HEK293 (cell line): ENCODE data around the gene CYP1A1.
A peak's percentile ranks its signal among the peaks of the same experiment; 100 is the strongest.

ENCODE experiments used
- CTCF ChIA-PET: fragments of 350-600 bp; formaldehyde crosslinking; extraction: SDS; loops from one replicate; lab custom pipeline; 2021; ENCODE audit warnings: antibody characterized with exemption; lab: Yijun Ruan, JAX
- POLR2A ChIA-PET: fragments of 300-600 bp; formaldehyde crosslinking; extraction: SDS; loops from one replicate; lab custom pipeline; 2020; ENCODE audit warnings: antibody characterized with exemption, inconsistent platforms; lab: Yijun Ruan, JAX
- H3K27ac ChIP-seq: fragments of 200-500 bp; sonication (Bioruptor generic); 2 replicates; pipeline ENCODE4 v1.5.1; 2014; ENCODE audit warnings: low read depth, low read length, control low read depth, inconsistent platforms; ENCODE audit errors: extremely low read depth
- H3K36me3 ChIP-seq, 2 experiments: fragments of 200-500 bp in 1 of 2; sonication (Bioruptor generic) in 1 of 2; 1 replicate in 1 of 2; 2 replicates in 1 of 2; pipeline ENCODE4 v1.5.1; 2014 to 2017; ENCODE audit warnings: inconsistent platforms in 2 of 2, low read length in 2 of 2; ENCODE audit not compliant: control insufficient read depth in 2 of 2, insufficient read depth in 1 of 2
- H3K4me1 ChIP-seq: fragments of 200-500 bp; sonication (Bioruptor generic); 2 replicates; pipeline ENCODE4 v1.5.1; 2014; ENCODE audit warnings: mild to moderate bottlenecking, low read length, inconsistent platforms; ENCODE audit not compliant: control insufficient read depth, insufficient read depth
- H3K4me3 ChIP-seq: 2 replicates; pipeline ENCODE4 v1.5.1; 2011; ENCODE audit warnings: low read depth, mild to moderate bottlenecking, control low read depth, low read length, moderate library complexity
- H3K9me3 ChIP-seq: fragments of 200-500 bp; sonication (Bioruptor generic); 2 replicates; pipeline ENCODE4 v1.5.1; 2014; ENCODE audit warnings: low read depth, low read length, inconsistent platforms; ENCODE audit not compliant: control insufficient read depth, insufficient read depth
- GLIS1 ChIP-seq: fragments of 450-650 bp; formaldehyde crosslinking; IDR thresholded peaks from 2 replicates; pipeline ENCODE4 v1.5.1; 2016; ENCODE audit warnings: missing biosample characterization, missing genetic modification characterization
- HOXA7 ChIP-seq: sonication (generic); formaldehyde crosslinking; IDR thresholded peaks from 2 replicates; pipeline ENCODE4 v1.8.1; 2022; ENCODE audit warnings: missing genetic modification reagents, borderline replicate concordance
- PRDM10 ChIP-seq: fragments of 450-650 bp; formaldehyde crosslinking; IDR thresholded peaks from 2 replicates; pipeline ENCODE4 v1.5.1; 2016; ENCODE audit warnings: missing biosample characterization, missing genetic modification characterization
- REPIN1 ChIP-seq: fragments of 450-650 bp; formaldehyde crosslinking; IDR thresholded peaks from 2 replicates; pipeline ENCODE4 v1.5.1; 2017; ENCODE audit warnings: missing biosample characterization, missing genetic modification characterization, low read depth
- SP3 ChIP-seq: fragments of 450-650 bp; formaldehyde crosslinking; IDR thresholded peaks from 2 replicates; pipeline ENCODE4 v1.5.1; 2016; ENCODE audit warnings: missing biosample characterization, missing genetic modification characterization
- ZNF114 ChIP-seq: fragments of 450-650 bp; formaldehyde crosslinking; IDR thresholded peaks from 2 replicates; pipeline ENCODE4 v1.5.0; 2017; ENCODE audit warnings: missing biosample characterization, missing genetic modification characterization
- ZNF132 ChIP-seq: fragments of 450-650 bp; formaldehyde crosslinking; IDR thresholded peaks from 2 replicates; pipeline ENCODE4 v1.5.1; 2017; ENCODE audit warnings: missing biosample characterization, missing genetic modification characterization, borderline replicate concordance
- ZNF133 ChIP-seq: fragments of 450-650 bp; formaldehyde crosslinking; IDR thresholded peaks from 2 replicates; pipeline ENCODE4 v1.5.1; 2016; ENCODE audit warnings: missing biosample characterization, missing genetic modification characterization
- ZNF155 ChIP-seq: fragments of 450-650 bp; formaldehyde crosslinking; IDR thresholded peaks from 2 replicates; pipeline ENCODE4 v1.5.1; 2016; ENCODE audit warnings: missing biosample characterization, missing genetic modification characterization
- ZNF214 ChIP-seq: fragments of 450-650 bp; formaldehyde crosslinking; IDR thresholded peaks from 2 replicates; pipeline ENCODE4 v1.5.1; 2017; ENCODE audit warnings: missing biosample characterization, mild to moderate bottlenecking, missing genetic modification characterization, borderline replicate concordance
- ZNF223 ChIP-seq: fragments of 450-650 bp; formaldehyde crosslinking; IDR thresholded peaks from 2 replicates; pipeline ENCODE4 v1.5.1; 2016; ENCODE audit warnings: missing biosample characterization, missing genetic modification characterization
- ZNF366 ChIP-seq: fragments of 450-650 bp; formaldehyde crosslinking; conservative IDR thresholded peaks from 2 replicates; pipeline ENCODE4 v1.5.1; 2016; ENCODE audit warnings: missing biosample characterization, missing genetic modification characterization
- ZNF561 ChIP-seq: fragments of 450-650 bp; IDR thresholded peaks from 2 replicates; pipeline ENCODE4 v1.5.1; 2018; ENCODE audit warnings: missing biosample characterization, missing genetic modification characterization, borderline replicate concordance
- ZNF621 ChIP-seq: fragments of 450-650 bp; formaldehyde crosslinking; IDR thresholded peaks from 2 replicates; pipeline ENCODE4 v1.5.1; 2017; ENCODE audit warnings: missing biosample characterization, missing genetic modification characterization
- ZNF629 ChIP-seq: fragments of 450-650 bp; formaldehyde crosslinking; IDR thresholded peaks from 2 replicates; pipeline ENCODE4 v1.5.1; 2017; ENCODE audit warnings: missing biosample characterization, missing genetic modification characterization
- ZNF791 ChIP-seq: fragments of 450-650 bp; formaldehyde crosslinking; IDR thresholded peaks from 2 replicates; pipeline ENCODE4 v1.5.1; 2016; ENCODE audit warnings: missing biosample characterization, missing genetic modification characterization
- ZSCAN23 ChIP-seq: fragments of 450-650 bp; formaldehyde crosslinking; IDR thresholded peaks from 2 replicates; pipeline ENCODE4 v1.5.1; 2016; ENCODE audit warnings: missing biosample characterization, missing genetic modification characterization

CYP1A1 gene

DNA sequence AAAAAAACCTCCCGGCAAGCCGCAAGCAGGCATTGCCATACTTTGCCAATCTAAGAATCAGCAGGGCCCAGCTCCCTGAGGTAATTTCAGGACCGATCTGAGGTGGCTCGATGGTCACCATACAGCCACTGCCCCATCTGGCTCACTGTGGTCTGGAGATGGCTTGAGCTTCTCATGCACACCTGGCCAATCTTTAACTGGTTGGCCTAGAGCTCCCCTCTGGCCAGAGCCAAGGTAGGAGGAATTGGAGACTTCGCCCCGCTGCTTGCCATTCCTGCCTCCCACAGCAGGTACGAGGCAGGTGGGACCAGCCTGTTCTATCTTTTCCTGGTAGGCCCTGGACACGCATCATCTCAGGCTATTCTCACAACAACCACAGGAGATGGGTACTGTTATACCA lies 33.4 kb upstream of the CYP1A1 start:
- H3K9me3 ChIP-seq = no peaks in the 10 kb centered on the region
- H3K4me1 ChIP-seq = no peaks in the 10 kb centered on the region
- no peak for TF ChIP-seq ZNF114
- no peak for TF ChIP-seq ZSCAN23 (tag by site-specific recombination)
- TF ChIP-seq, all 188 proteins: peak for 0
- Histone ChIP-seq H3K27ac (no peak overlapping the region), H3K4me3 (no peak overlapping the region), H3K36me3 (no peaks in the 10 kb centered on the region)
- POLR2A ChIA-PET = interaction anchor here (0.6 to 0.9 kb wide), 2 partner anchors 75 to 130 kb away, joined by 3 to 7 read pairs; no protein-coding TSS in a partner anchor
- CTCF ChIA-PET = interaction anchor here (0.6 to 21.6 kb wide), 5 partner anchors 12 to 143 kb away, joined by 3 to 800 read pairs (median 6); no protein-coding TSS in a partner anchor

GRCh38 chr15:74754593-74755215 lies 29.4 kb upstream of the CYP1A1 start:
- Histone ChIP-seq H3K9me3 (no peaks in the 10 kb centered on the region), H3K4me3 (no peak overlapping the region), H3K27ac (no peak overlapping the region), H3K36me3 (no peaks in the 10 kb centered on the region), H3K4me1 (no peaks in the 10 kb centered on the region)
- POLR2A ChIA-PET = no interaction called here
- TF ChIP-seq PRDM10 (tag by site-specific recombination) (peak; percentile 62; the same call in 1 of the 2 replicates), ZNF223 (no peak)
- CTCF ChIA-PET = interaction anchor here (0.6 to 21.6 kb wide), 3 partner anchors 11 to 118 kb away, joined by 4 to 800 read pairs (median 71); no protein-coding TSS in a partner anchor

DNA sequence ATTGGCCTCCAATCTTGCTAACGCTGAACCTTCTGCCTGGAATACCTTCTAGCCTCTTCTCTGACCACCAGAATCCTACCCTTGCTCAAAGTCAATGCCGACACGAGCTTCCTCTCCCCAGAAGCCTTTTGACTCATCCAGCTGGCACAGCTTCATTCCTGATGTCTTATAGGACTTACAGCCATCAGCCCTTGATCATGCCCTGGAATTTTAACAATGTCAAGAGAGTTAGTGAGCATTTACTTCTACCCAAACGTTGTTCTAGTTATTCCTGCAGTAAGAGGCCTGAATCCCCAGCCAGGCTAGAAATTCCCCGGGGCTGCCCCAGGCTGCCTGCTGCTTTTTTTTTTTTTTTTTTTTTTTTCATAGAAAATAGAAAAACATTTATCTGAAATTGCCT lies 27.2 kb upstream of the CYP1A1 start:
- Histone ChIP-seq H3K36me3 (no peaks in the 10 kb centered on the region), H3K4me3 (no peak overlapping the region), H3K4me1 (no peaks in the 10 kb centered on the region), H3K27ac (no peak overlapping the region), H3K9me3 (no peaks in the 10 kb centered on the region)
- ChIA-PET CTCF (interaction anchor here (0.7 to 6.0 kb wide), 4 partner anchors 18 to 430 kb away, joined by 3 to 45 read pairs (median 4); no protein-coding TSS in a partner anchor), POLR2A (no interaction called here)
- TF ChIP-seq REPIN1 (tag by site-specific recombination) = no peak
- TF ChIP-seq ZNF132 (tag by site-specific recombination) = no peak
- TF ChIP-seq ZNF155 (tag by site-specific recombination) = no peak
- TF ChIP-seq HOXA7 (CRISPR knock-in tag) = no peak
- TF ChIP-seq ZNF791 (tag by site-specific recombination) = no peak
- TF ChIP-seq GLIS1 = no peak
- no peak for TF ChIP-seq ZNF621 (tag by site-specific recombination)
- no peak for TF ChIP-seq ZNF561 (tag by site-specific recombination)
- TF ChIP-seq ZNF629 (tag by site-specific recombination) = no peak
- no peak for TF ChIP-seq ZNF133
- TF ChIP-seq ZNF366 (tag by site-specific recombination) = no peak
- no peak for TF ChIP-seq ZNF223

- no peaks in the 10 kb centered on the region for H3K9me3 ChIP-seq
- no peak overlapping the region for H3K4me3 ChIP-seq
- POLR2A ChIA-PET = no interaction called here
- H3K4me1 ChIP-seq = no peaks in the 10 kb centered on the region
- TF ChIP-seq ZNF214 = no peak
- TF ChIP-seq SP3 (tag by site-specific recombination) = no peak
- TF ChIP-seq, all 188 proteins: peak for 0
- Histone ChIP-seq H3K36me3 (no peaks in the 10 kb centered on the region), H3K27ac (no peak overlapping the region)
- CTCF ChIA-PET = interaction anchor here (0.6 to 6.0 kb wide), 6 partner anchors 18 to 616 kb away, joined by 3 to 45 read pairs (median 4); no protein-coding TSS in a partner anchor
Measured at GRCh38 chr15:74752011-74752410, 26.7 kb upstream of the CYP1A1 start.
